IMR-90 (cell line): ENCODE results near the gene SUGCT. TPM values are rescaled to one million over a fixed set of nuclear protein-coding genes. Genes with fewer than 3 reads are reported as not detected.
"Not testable (repeated sequence)": the region's sequence is repeated elsewhere in the genome, so short reads cannot be mapped to it uniquely, and the experiment has no call there.

Source experiments
- ATAC-seq: fragments of 200-7000 bp; cut with Tn5 transposase; 2 replicates; pipeline ENCODE4 v1.9.1; 2020; ENCODE audit warnings: low read depth, mild to moderate bottlenecking, moderate library complexity
- BruUV-seq: library from RNA; stranded (reverse); fragments of 400-500 nt; replicated peaks from 2 replicates; lab custom pipeline; 2021; lab: Mats Ljungman, UMichigan
- CTCF ChIA-PET: fragments of 300-600 bp; formaldehyde crosslinking; extraction: SDS; loops from one replicate; lab custom pipeline; 2021; ENCODE audit warnings: antibody characterized with exemption; lab: Yijun Ruan, JAX
- POLR2A ChIA-PET: fragments of 300-600 bp; sonication (Branson Sonifier 250); formaldehyde crosslinking; loops from one replicate; lab custom pipeline; 2022; ENCODE audit warnings: antibody characterized with exemption; ENCODE audit not compliant: unreplicated experiment; lab: Charles Lee
- DNase-seq: peaks from one replicate; pipeline ENCODE4 v3.0.0; 2013
- H2AFZ ChIP-seq: replicated peaks from 2 replicates; pipeline ENCODE3; 2013; ENCODE audit warnings: low read length, mild to moderate bottlenecking; ENCODE audit not compliant: poor library complexity
- H2AK5ac ChIP-seq: 2 replicates; pipeline ENCODE4 v1.6.1; 2013; ENCODE audit warnings: low read depth, low read length, inconsistent platforms
- H2AK9ac ChIP-seq: replicated peaks from 2 replicates; pipeline ENCODE3; 2013; ENCODE audit warnings: mild to moderate bottlenecking, low read depth, low read length, moderate library complexity; ENCODE audit not compliant: poor library complexity
- H2BK120ac ChIP-seq: 2 replicates; pipeline ENCODE4 v1.6.1; 2013; ENCODE audit warnings: low read depth, low read length, inconsistent platforms
- H2BK15ac ChIP-seq: 3 replicates; pipeline ENCODE4 v1.6.1; 2013; ENCODE audit warnings: low read depth, low read length, inconsistent platforms
- H2BK20ac ChIP-seq: 2 replicates; pipeline ENCODE4 v1.6.1; 2013; ENCODE audit warnings: low read depth, mild to moderate bottlenecking, inconsistent platforms, low read length, moderate library complexity
- H2BK5ac ChIP-seq: 2 replicates; pipeline ENCODE4 v1.6.1; 2013; ENCODE audit warnings: mild to moderate bottlenecking, low read depth, low read length, inconsistent platforms; ENCODE audit not compliant: poor library complexity, severe bottlenecking
- H3K14ac ChIP-seq: replicated peaks from 2 replicates; pipeline ENCODE4 v1.6.1; 2013; ENCODE audit warnings: low read depth, low read length, inconsistent platforms
- H3K18ac ChIP-seq: 2 replicates; pipeline ENCODE4 v1.6.1; 2013; ENCODE audit warnings: low read depth, low read length, control low read depth
- H3K23ac ChIP-seq: 2 replicates; pipeline ENCODE4 v1.6.1; 2013; ENCODE audit warnings: low read depth, low read length, inconsistent platforms
- H3K27ac ChIP-seq: 2 replicates; pipeline ENCODE4 v1.5.1; 2013; ENCODE audit warnings: mild to moderate bottlenecking, control low read depth, low read length; ENCODE audit not compliant: insufficient read depth
- H3K27me3 ChIP-seq: 2 replicates; pipeline ENCODE4 v1.6.1; 2013; ENCODE audit warnings: low read length; ENCODE audit not compliant: control insufficient read depth, insufficient read depth
- H3K36me3 ChIP-seq: 2 replicates; pipeline ENCODE4 v1.6.1; 2013; ENCODE audit warnings: low read length, mixed read lengths; ENCODE audit not compliant: control insufficient read depth, insufficient read depth
- H3K4ac ChIP-seq: 2 replicates; pipeline ENCODE4 v1.6.1; 2013; ENCODE audit warnings: low read depth, low read length, inconsistent platforms
- H3K4me1 ChIP-seq: 2 replicates; pipeline ENCODE4 v1.6.1; 2013; ENCODE audit warnings: low read length, mixed read lengths; ENCODE audit not compliant: control insufficient read depth, insufficient read depth
- H3K4me2 ChIP-seq: 2 replicates; pipeline ENCODE4 v1.6.1; 2013; ENCODE audit warnings: low read depth, mild to moderate bottlenecking, control low read depth, low read length, moderate library complexity
- H3K4me3 ChIP-seq: 2 replicates; pipeline ENCODE4 v1.5.1; 2013; ENCODE audit warnings: low read depth, mild to moderate bottlenecking, control low read depth, low read length, moderate library complexity; ENCODE audit not compliant: insufficient read depth
- H3K56ac ChIP-seq: 2 replicates; pipeline ENCODE4 v1.6.1; 2013; ENCODE audit warnings: low read length, inconsistent platforms; ENCODE audit not compliant: insufficient read depth; ENCODE audit errors: extremely low read depth
- H3K79me1 ChIP-seq, 2 experiments: 2 replicates each; pipeline ENCODE4 v1.6.1; 2013; ENCODE audit warnings: low read length in 2 of 2, inconsistent platforms in 1 of 2, low read depth in 1 of 2
- H3K9ac ChIP-seq: 2 replicates; pipeline ENCODE4 v1.6.1; 2013; ENCODE audit warnings: low read depth, low read length, control low read depth
- H3K9me1 ChIP-seq: 2 replicates; pipeline ENCODE4 v1.6.1; 2013; ENCODE audit warnings: low read length, inconsistent platforms; ENCODE audit not compliant: insufficient read depth
- H3K9me3 ChIP-seq: 2 replicates; pipeline ENCODE4 v1.6.1; 2013; ENCODE audit warnings: low read length; ENCODE audit not compliant: control insufficient read depth, insufficient read depth
- H4K20me1 ChIP-seq: 2 replicates; pipeline ENCODE4 v1.6.1; 2013; ENCODE audit warnings: low read length, inconsistent platforms; ENCODE audit not compliant: insufficient read depth
- H4K5ac ChIP-seq: 2 replicates; pipeline ENCODE4 v1.6.1; 2013; ENCODE audit warnings: mild to moderate bottlenecking, low read depth, low read length, control low read depth
- H4K8ac ChIP-seq, 2 experiments: 2 replicates each; pipeline ENCODE4 v1.6.1; 2013; ENCODE audit warnings: low read depth in 2 of 2, low read length in 2 of 2, control low read depth in 1 of 2, inconsistent platforms in 1 of 2
- H4K91ac ChIP-seq: 2 replicates; pipeline ENCODE4 v1.6.1; 2013; ENCODE audit warnings: low read depth, low read length, inconsistent platforms; ENCODE audit not compliant: insufficient read depth
- WGBS, 2 experiments: methylation state at CpG; one replicate each; pipeline versions ENCODE4 v1.1.5 to v1.1.7; 2013; ENCODE audit warnings: missing lambda C conversion rate in 2 of 2; ENCODE audit not compliant: insufficient read length in 1 of 2; ENCODE audit errors: extremely low coverage in 2 of 2; 5-methylcytosine and 5-hydroxymethylcytosine counted together
- dilution Hi-C: fragments of 300-500 bp; cut with HindIII; formaldehyde crosslinking; loops from one replicate; pipeline ENCODE4 v1.14.3; 2018; ENCODE audit warnings: low sequenced_read_pairs; ENCODE audit not compliant: unreplicated experiment
- in situ Hi-C: fragments of 300-500 bp; cut with MboI; formaldehyde crosslinking; loops from 3 replicates; pipeline ENCODE4 v1.14.3; 2019; ENCODE audit warnings: low sequenced_read_pairs, inconsistent platforms, mixed read lengths
- intact Hi-C: fragments of 100-400 bp; cut with micrococcal nuclease; formaldehyde crosslinking; loops from 2 replicates; pipeline ENCODE4 v1.10.0; 2022
- polyA plus RNA-seq, 3 experiments: library from polyadenylated mRNA; depleted of rRNA; stranded (reverse); fragments of >200 nt; gene quantifications; 2 replicates each; pipeline ENCODE4 v1.2.3, GENCODE V29; 2012; ENCODE audit warnings: low replicate concordance in 1 of 3
- total RNA-seq: library from RNA; depleted of rRNA; stranded (reverse); fragments of >200 nt; gene quantifications from 2 replicates; pipeline ENCODE4 v1.2.3, GENCODE V29; 2012

The SUGCT gene
- total and polyA plus RNA-seq, 2 of the 4 experiments (the other 2 are of a cell fraction) = 5.9 to 8.3 TPM

GRCh38 chr7:40627361-40627760 lies 492.6 kb downstream of the SUGCT start:
- H3K9me3 ChIP-seq, H3K27ac ChIP-seq, H2BK120ac ChIP-seq, H2BK15ac ChIP-seq, H2AK9ac ChIP-seq, H3K4ac ChIP-seq, H3K9ac ChIP-seq, CTCF ChIA-PET, H3K56ac ChIP-seq, H2AK5ac ChIP-seq, H3K14ac ChIP-seq, H3K4me2 ChIP-seq, in situ Hi-C loops, H3K4me3 ChIP-seq, POLR2A ChIA-PET, H4K91ac ChIP-seq, H3K4me1 ChIP-seq, H4K20me1 ChIP-seq, H2BK5ac ChIP-seq, H3K79me1 ChIP-seq, H3K18ac ChIP-seq, H3K9me1 ChIP-seq, dilution Hi-C loops, H3K27me3 ChIP-seq, BruUV-seq, DNase-seq, H3K36me3 ChIP-seq, H4K5ac ChIP-seq, intact Hi-C loops, H4K8ac ChIP-seq, H2BK20ac ChIP-seq, H2AFZ ChIP-seq, ATAC-seq, H3K23ac ChIP-seq: not testable (repeated sequence)
- WGBS, 2 experiments = no CpG with 5 or more reads among the region's 1 CpG
